EL (cell line): ENCODE data around the gene OMG.
"Not testable (repeated sequence)": the region's sequence is repeated elsewhere in the genome, so short reads cannot be mapped to it uniquely, and the experiment has no call there.

Experiments used
- DNase-seq: peaks from one replicate; pipeline ENCODE4 v3.0.0-alpha.2; 2016

OMG gene

DNA sequence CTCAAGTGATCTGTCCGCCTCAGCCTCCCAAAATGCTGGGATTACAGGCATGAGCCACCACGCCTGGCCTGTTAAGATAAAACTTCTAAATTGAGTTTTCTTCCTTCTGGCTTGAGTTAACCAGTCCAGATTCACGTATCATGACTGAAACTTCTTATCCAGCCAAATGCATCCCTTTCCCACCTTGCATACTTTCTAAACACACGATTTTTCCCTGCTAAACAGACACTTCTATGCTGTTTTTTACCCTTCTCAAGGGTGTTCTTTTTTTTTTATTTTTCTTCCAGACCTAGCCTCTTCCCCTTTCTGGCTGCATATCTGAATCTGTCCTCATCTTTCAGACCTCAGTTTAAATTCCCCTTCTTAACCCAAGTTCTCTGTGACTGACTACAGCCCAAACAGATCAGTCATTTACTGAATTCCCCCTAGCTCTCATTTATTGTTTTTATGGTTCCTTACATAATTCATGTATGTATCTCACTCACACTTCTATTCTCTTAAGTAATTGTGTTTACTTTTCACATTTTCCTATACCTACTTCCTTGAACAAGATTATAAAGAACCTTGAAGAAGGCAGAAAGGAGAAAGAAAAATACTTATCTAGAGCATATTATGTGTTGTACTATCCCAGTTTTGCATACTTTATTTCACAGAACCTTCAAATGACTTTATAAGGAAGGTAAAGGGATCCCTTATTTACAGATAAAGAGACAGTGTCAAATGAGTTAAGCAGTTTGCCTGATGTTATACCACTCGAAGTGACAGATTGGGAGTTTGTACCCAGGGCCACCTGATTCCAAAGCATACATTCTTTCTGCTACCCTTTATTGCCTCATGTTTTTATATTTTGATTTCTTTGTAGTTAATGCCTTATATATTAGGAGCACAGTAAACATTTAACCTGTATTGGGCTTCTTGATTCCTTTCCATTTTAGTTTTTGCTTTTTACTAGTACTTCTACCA lies 11.6 kb upstream of the OMG start:
- no peak for DNase-seq

DNA sequence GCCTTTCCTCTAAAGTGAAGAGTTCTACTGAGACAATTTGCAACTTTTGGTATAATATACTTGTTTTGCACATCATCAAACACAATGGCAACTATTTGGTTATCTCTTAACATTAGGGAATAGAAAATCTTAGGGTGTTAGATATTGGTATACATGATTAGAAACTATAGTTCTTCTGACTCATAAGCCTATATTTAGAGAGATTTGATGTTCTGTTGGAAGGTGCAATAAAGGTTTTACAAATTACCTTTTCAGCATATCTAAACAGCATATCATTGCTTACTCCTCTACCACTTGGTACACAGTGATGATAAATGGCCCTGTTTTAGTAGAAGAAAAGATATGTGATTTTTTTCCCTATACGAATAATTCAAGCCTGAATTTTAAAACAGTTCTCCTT lies 10.6 kb upstream of the OMG start:
- DNase-seq, result no peak

DNA sequence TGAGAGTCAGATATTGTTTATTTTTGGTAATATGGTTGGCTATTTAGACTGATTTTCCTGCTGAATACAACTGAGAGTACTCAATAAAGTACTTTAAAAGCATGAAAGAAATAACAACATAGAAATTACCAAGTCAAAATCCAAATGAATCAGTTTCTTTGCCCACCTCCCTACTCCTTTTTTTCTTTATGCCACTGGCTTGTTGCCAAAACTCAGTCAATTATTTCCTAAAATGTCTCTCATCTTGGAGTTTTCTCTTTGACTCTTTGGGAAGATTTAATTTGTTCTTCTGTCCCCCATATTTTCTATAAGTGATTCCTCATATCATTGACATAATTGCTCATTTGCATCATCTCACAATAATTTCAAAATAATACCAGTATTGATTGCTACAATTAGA lies 2.6 kb upstream of the OMG start:
- DNase-seq, result no peak

DNA sequence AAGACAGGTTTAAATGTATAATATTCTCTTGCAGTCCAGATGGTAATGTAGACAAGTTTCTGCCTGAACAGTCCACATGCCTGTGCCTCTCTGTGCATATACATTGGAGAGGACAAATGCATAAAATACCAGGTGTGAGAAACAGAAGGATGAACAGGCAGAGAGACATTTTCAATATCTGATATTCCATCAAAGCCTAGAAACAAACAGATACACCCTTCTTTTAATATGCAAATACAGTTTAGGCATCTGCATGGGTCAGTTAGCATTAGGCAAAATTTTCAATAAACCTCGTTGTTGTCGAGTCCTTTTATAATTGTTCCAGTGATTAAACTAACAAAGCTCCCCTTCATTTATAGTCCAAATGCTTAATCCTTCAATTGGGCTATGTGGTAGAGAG lies 897 bp downstream of the OMG start:
- no peak for DNase-seq

DNA sequence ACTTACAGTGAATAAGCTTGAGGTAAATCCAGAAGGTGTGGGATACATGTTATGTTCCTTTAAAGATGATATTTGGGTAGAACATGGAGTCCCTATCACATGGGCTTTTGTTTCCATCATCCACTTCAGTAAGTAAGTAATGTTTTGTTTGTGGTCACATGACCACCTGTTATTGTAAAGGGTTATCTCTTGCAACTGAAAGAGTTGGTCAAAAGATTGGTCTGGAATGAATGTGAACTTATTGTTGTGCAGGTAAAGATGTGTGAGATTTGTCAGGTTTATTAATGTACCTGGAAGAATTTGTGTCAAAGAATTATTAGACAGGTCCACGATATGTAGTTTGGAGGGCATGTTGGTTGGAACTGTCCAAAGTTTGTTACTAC lies 1.6 kb downstream of the OMG start:
- DNase-seq, result no peak

DNA sequence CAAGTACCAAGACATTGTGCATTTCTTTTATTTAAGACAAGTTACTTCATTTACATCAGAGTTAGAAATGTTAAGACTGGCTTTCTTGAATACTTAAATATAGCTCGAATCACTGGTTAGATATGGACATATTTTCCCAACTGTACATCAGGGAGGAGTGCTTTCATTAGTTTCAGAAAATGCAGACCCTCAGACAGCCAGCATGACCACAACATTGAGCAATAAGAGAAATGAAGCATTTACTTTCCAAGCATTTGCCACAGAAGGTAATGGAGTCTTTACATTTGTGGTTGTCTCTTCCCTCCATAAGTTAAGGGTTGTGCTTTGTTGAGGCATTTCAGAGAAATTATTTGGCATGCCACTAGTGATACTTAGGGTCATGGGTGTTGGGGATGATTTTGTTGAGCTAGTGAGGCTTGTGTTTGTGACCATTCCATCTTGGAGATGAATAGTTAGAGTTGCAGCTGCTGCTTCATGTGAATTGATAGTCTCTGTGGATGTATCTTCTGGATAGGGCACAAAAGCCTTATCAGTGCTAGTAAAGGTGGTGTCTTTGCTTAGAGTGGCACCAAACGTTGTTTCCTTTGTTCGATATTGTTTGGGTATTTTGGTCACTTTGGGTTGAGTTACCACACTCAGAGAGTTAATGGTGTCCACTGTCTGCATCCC lies 2.1 kb downstream of the OMG start:
- DNase-seq, result no peak

DNA sequence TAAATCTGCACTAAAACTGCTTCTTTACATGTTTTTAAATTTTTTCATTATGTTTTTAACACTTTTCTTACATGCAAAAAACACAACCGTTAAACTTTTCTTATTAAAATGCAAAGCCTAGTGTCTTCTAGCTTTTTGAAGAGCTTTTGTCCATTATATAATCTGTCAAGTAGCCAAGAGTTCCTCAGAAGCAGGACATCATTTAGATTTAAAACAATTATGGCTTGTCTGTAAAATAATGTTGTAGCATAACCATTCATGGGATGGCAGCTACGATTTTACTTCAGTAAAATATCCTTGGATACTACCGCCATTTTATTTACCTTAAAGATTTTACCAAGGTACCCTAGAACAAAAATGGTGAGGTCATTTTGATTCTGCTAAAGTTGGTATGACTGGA lies 2.8 kb downstream of the OMG start:
- no peak for DNase-seq

DNA sequence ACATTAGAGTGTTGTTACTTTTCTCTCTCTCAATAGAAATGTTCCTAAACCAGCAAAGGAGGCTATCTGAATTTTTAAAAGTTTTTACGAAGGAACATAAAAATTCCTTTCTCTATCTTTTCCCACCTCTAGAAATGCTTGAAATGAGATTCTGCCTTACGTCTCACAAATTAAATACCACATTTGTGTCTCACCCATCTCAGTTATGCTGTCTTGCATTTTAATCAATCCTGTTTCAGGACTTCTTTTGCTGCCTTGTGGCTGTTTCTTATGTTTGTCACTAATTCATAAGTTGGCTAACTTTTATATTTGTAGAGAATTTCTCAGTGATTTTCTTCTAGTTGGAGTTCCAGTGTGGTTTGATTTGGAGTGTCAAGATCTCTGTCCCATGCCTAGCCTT lies 3.5 kb downstream of the OMG start:
- DNase-seq, result no peak

DNA sequence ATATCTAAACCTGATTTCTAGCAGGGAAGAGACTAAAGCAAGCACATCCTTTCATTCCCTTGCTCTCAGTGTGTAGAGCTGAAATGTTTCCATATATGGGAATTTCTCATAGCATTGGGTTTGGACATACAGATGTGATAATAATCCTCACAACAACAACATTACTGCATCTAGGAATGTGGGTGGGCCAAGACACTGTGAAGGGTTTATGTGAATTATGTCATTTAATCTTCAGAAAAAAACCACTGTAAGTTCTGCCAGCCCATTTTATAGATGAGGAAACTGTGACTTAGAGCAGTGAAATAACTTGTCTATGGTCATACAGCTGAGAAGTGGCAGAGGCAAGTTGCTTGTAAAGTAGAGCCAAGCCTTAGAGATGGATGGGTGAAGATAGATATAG lies 5.2 kb downstream of the OMG start:
- peak; percentile 34 for DNase-seq

DNA sequence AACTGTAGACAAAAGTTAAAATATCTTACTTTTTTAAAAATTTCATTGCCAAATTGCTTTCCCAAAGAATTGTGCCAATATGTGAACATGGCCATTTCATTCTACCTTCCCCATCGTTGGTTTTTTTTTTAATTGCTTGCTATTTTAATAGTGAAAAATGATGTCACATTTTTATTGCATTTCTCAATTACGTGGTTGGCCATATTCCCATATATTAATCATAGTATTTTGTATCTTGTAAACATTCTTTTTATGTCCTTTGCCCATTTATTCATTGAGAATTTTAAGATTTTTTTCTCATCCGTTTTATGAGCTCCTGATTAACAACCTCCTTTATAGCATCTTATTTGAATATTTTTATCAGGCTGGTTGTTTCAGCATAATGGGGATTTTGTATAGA lies 7.2 kb downstream of the OMG start:
- DNase-seq, result peak; percentile 49

DNA sequence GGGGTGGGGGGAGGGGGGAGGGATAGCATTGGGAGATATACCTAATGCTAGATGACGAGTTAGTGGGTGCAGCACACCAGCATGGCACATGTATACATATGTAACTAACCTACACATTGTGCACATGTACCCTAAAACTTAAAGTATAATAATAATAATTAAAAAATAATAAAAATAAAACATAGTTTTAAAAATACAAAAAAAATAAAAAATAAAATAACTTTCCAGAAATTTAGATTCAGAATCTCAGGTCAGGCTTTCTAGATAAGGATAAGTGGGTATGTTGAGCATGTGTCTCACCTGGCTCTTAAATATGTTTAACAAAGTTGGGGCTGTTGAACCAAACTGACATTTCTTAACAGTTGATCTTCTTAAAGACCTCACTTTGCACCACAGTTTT lies 9.1 kb downstream of the OMG start:
- not testable (repeated sequence) for DNase-seq

DNA sequence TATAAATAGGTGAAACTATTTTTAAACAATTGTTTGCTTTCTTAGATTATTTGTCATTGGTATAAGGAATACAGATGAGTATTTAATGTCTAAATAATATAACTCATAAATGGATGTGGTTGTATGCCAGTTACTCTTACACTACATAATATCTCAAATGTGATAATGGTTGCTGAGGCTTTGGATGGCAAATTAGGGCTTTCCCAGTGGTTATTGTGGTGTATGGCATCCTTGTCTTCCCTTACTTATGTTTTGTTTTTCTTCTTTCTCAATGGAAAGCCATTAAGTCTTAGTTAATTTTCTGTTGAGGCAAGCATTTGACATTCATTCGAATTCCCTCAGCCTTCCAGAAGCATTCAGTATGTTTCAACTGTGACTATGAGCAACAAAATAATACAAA lies 10.5 kb downstream of the OMG start:
- no peak for DNase-seq

DNA sequence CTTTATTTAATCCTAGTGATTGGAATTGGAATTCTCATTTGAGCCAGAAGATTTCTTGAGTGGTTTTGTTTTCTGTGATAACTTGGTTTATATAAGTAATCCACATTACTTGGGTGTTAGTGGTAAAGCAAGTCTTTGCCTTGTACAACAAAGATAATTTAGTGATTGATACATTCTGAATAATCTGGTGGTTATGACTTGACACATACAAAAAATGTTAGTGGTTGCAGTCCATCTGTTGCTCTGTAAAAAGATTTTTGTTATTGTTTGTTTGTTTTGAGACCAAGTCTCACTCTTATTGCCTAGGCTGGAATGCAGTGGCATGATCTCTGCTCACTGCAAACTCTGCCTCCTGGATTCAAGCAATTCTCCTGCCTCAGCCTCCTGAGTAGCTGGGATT lies 13.2 kb downstream of the OMG start:
- no peak for DNase-seq

DNA sequence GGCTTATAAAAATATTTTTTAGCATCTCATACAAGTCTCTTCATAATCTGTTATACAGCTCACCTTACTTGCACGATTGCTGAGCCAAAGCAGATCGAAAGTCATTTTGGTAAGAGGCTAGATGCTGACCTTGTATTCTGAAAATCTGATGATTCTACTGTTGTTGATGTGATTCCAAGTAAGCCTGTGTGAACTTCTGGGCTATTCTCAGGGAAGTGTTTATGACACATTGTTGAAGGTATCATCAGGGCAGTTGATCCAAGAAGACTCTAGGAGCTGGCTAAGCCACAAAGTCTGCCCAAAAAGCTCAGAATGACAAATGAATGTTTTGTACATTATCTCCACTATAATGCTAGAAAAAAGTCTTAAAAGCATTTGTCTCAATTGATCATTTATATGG lies 16.0 kb downstream of the OMG start:
- no peak for DNase-seq

DNA sequence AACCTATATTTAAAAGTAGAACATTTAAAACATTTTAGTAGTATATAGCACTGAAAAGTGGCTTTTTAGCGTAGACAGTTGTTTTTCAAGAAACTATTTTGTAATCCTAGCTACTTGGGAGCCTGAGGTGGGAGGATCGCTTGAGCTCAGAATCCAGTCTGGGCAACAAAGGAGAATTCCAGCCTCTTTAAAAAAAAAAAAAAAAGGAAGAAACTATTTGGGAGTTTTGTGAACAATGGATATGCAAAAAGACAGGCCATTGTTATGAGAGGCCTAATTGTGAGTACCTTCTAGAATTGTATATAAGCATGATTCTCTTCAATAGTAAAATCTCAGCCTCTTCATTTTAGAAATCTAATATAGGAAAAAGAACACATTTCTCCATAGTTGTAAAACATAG lies 17.6 kb downstream of the OMG start:
- no peak for DNase-seq

DNA sequence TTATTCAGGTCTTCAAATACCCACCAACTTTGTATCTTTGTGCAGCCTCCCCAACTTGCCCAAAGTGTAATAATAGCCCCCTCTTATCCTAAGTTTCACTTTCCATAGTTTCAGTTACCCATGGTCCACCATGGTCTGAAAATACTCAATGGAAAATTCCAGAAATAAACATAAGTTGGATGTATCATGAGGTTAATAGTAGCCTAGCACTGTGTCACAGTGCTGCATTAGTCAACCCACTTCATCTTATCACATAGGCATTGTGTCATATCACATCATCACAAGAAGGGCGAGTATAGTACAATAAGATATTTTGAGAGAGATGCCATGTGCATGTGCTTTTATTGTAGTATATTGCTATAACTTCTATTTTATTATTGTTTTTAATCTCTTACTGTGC lies 21.9 kb downstream of the OMG start:
- no peak for DNase-seq

DNA sequence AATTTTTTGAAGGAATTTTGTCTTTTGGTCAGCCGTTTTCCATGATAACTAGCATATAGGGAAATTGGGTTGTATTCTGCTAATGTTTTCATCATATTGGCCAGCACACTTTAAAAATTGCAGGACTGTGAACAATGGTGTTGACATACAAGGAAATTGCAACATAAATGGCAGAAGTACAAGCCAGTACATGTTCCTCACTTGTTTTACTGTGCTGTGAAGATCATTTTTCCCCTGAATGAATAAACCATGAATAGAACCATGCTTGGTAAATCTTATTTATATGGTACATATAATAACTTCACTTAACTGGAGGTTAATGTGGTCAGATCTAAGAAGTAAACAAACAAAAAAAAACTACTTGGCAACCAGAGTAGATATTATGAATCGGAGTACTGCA lies 22.8 kb downstream of the OMG start:
- DNase-seq, result no peak

DNA sequence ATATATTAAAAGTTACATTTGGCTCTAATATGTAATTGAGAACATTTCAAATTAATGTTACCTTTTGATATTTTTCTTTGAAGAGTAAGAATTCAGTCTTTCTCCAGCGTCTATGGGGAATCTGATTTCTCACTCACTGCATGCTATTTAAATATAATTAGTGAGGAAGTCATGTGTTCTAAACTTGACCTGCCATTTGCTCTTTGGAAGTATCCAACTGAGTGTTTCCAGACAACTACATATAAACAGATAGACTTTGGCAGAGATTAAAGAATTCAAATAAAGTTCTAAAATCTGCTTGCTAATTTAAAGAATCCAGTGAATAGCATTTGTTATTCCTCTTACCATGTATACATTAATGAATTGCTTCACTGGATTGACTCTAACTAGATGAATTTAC lies 23.5 kb downstream of the OMG start:
- no peak for DNase-seq

DNA sequence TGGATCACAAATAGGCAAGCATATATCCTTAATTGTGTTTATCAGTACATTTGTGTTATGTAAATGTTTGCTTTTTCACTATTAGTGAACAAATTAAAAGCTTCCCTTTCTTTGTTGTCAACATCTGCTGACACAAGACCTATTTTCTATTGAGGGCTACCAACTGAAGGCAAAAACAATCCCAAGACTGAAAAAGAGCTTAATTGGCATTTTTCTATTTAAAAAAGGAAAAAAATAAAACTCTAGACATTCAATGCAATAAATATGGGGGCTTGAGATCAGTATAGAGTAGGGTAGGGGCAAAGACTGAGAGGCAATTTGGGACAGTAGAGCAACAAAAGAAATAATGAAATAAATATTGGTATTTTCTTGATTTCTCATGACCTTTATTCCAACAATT lies 24.2 kb downstream of the OMG start:
- DNase-seq, result no peak

DNA sequence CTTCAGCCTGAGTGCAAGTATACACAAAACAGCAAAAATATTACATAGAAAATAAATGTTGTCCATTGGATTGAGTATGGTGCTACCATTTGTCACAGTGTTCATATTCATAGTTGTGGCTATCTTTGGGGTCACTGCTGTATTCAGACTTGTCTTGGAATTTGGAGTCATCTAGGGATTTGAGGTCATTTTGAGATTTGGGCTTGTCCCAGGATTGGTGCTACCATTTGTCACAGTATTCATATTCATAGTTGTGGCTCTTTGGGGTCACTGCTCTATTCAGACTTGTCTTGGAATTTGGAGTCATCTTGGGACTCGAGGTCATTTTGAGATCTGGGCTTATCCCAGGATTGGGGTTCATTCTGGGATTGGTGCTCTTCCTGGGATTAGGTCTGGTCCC lies 24.8 kb downstream of the OMG start:
- DNase-seq, result no peak

DNA sequence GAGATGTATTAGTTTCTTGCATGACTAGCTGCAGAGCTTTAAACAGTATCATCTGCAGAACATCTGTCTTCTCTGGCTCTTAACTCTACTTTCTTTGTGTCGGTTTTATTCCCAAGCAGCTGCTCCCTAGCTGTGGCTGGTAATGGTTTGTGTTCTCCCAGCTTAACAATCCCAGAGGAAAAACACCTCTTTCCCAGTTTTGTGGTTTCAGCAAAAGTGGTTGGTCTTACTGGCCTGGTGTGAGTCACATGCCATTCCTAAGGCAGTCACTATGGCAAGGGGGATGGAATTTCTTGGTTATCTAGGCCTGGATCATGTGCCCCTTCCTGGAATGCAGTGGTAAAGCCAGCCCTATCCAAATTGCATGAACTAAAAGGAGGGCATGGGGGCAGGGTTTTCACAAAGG lies 27.5 kb downstream of the OMG start:
- DNase-seq, result peak; percentile 99

DNA sequence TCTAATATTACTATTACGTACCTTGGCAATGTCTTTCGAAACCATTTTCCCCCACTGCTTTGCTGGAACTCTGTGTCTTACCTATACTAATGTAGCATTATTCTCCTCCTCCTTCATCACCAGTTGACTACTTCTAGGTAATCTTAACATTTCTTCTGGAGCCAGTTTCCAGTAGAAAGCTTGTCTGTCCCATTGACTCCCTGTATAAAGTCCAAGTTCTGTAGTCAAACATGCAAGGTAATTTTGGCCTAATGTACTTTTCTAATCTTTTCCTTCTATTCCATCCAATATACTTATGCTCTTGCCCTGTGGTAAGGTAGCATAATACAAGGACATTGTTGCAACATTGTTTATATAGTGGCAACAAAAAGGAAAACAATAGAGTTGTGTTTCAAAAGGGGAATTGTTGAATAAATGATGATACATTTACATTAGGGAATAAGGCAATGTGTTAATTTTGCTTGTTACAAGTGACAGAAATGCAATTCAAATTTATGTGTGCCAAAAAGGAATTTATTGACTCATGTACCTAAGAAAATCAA lies 27.9 kb downstream of the OMG start:
- DNase-seq, result no peak

DNA sequence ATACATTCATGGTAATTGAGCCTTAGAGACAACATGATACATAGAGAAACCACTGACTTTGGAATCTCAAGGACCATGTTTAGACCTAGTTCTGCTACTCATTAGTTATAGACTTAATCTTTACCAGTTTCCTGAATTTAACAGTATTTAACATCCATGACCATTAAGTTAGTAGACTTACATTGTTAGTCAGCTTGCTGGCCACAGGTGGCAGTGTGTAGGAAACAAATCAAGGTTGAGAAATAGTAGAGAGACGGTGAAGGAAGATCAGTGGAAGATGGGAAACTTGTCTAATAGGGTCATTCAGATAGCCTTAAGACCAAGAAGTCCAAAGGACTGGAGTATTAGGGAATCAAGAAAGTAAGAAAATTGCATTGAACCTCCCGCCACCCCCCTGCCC lies 31.0 kb downstream of the OMG start:
- DNase-seq, result no peak

DNA sequence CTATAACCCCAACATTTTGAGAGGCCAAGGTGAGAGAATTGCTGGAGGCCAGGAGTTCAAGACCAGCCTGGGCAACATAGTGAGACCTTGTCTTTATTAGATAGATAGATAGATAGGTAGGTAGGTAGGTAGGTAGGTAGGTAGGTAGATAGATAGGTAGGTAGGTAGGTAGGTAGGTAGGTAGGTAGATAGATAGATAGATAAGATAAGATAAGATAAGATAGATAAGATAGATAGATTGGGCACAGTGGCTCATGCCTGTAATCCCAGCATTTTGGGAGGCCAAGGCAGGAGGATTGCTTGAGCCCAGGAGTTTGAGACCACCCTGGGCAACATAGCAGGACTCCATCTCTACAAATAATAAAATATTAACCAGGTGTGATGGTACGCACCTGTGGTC lies 34.1 kb downstream of the OMG start:
- DNase-seq, result not testable (repeated sequence)
